Mononuclear cell (primary cell): ENCODE results near the gene HIVEP3. TPM values are rescaled to one million over a fixed set of nuclear protein-coding genes. Genes with fewer than 3 reads are reported as not detected.

Experiments
- H3K27me3 ChIP-seq: 2 replicates; pipeline ENCODE4 v1.6.0; 2011; ENCODE audit warnings: low read length, control low read depth; ENCODE audit not compliant: insufficient read depth
- H3K4me1 ChIP-seq: 2 replicates; pipeline ENCODE4 v1.5.1; 2011; ENCODE audit warnings: mild to moderate bottlenecking, low read length, control low read depth; ENCODE audit not compliant: insufficient read depth
- H3K4me3 ChIP-seq: 2 replicates; pipeline ENCODE4 v1.5.1; 2011; ENCODE audit warnings: mild to moderate bottlenecking, low read length, moderate library complexity
- H3K9me3 ChIP-seq: 2 replicates; pipeline ENCODE4 v1.5.1; 2011; ENCODE audit warnings: low read depth, mild to moderate bottlenecking, control low read depth, low read length
- total RNA-seq: library from RNA; depleted of rRNA; stranded (reverse); fragments of >200 nt; gene quantifications from one replicate; pipeline ENCODE4 v1.2.3, GENCODE V29; 2012

Gene HIVEP3
- total RNA-seq, 1 donor: 3.9 TPM

- Histone ChIP-seq H3K9me3 (no peaks in the 10 kb centered on the region), H3K4me3 (no peak overlapping the region), H3K4me1 (no peaks in the 10 kb centered on the region), H3K27me3 (no peaks in the 10 kb centered on the region)
Observed at GRCh38 chr1:41524676-41525675, 393.7 kb downstream of the HIVEP3 start.

- no peaks in the 10 kb centered on the region for H3K27me3 ChIP-seq
- H3K9me3 ChIP-seq: no peaks in the 10 kb centered on the region
- no peaks in the 10 kb centered on the region for H3K4me1 ChIP-seq
- no peak overlapping the region for H3K4me3 ChIP-seq
Observed at GRCh38 chr1:41523949-41524675, 394.6 kb downstream of the HIVEP3 start.

GRCh38 chr1:41523071-41523470, 395.7 kb downstream of the HIVEP3 start:
- Histone ChIP-seq H3K4me1 (no peaks in the 10 kb centered on the region), H3K27me3 (no peaks in the 10 kb centered on the region), H3K9me3 (no peaks in the 10 kb centered on the region), H3K4me3 (no peak overlapping the region)

GRCh38 chr1:41521766-41522165, 397.0 kb downstream of the HIVEP3 start:
- Histone ChIP-seq H3K27me3 (no peaks in the 10 kb centered on the region), H3K9me3 (no peaks in the 10 kb centered on the region), H3K4me1 (peaks cover 3% of the 10 kb centered on the region), H3K4me3 (no peak overlapping the region)

GRCh38 chr1:41520951-41521752, 397.6 kb downstream of the HIVEP3 start:
- Histone ChIP-seq H3K27me3 (no peaks in the 10 kb centered on the region), H3K9me3 (no peaks in the 10 kb centered on the region), H3K4me3 (no peak overlapping the region), H3K4me1 (peaks cover 9% of the 10 kb centered on the region)

- Histone ChIP-seq H3K4me1 (peaks cover 13% of the 10 kb centered on the region), H3K4me3 (no peak overlapping the region), H3K9me3 (no peaks in the 10 kb centered on the region), H3K27me3 (no peaks in the 10 kb centered on the region)
Observed at GRCh38 chr1:41519667-41520066, 399.1 kb downstream of the HIVEP3 start.

- Histone ChIP-seq H3K4me3 (no peak overlapping the region), H3K27me3 (no peaks in the 10 kb centered on the region), H3K4me1 (peaks cover 13% of the 10 kb centered on the region), H3K9me3 (no peaks in the 10 kb centered on the region)
Observed at GRCh38 chr1:41518471-41518870, 400.3 kb downstream of the HIVEP3 start.

- H3K4me3 ChIP-seq: no peak overlapping the region
- H3K4me1 ChIP-seq: peaks cover 13% of the 10 kb centered on the region
- no peaks in the 10 kb centered on the region for H3K9me3 ChIP-seq
Observed at GRCh38 chr1:41517062-41517438, 401.7 kb downstream of the HIVEP3 start.

GRCh38 chr1:41516168-41517061, 402.3 kb downstream of the HIVEP3 start:
- Histone ChIP-seq H3K27me3 (no peaks in the 10 kb centered on the region), H3K9me3 (no peaks in the 10 kb centered on the region), H3K4me3 (no peak overlapping the region), H3K4me1 (peaks cover 13% of the 10 kb centered on the region)

More at GRCh38 chr1:41517062-41517438, 401.7 kb downstream of the HIVEP3 start:
- H3K27me3 ChIP-seq: no peaks in the 10 kb centered on the region

GRCh38 chr1:41515778-41516167, 402.9 kb downstream of the HIVEP3 start:
- Histone ChIP-seq H3K4me3 (no peak overlapping the region), H3K9me3 (no peaks in the 10 kb centered on the region), H3K27me3 (no peaks in the 10 kb centered on the region), H3K4me1 (peaks cover 13% of the 10 kb centered on the region)

- Histone ChIP-seq H3K4me1 (peaks cover 13% of the 10 kb centered on the region), H3K4me3 (no peak overlapping the region), H3K27me3 (no peaks in the 10 kb centered on the region), H3K9me3 (no peaks in the 10 kb centered on the region)
Observed at GRCh38 chr1:41515131-41515678, 403.5 kb downstream of the HIVEP3 start.

- no peaks in the 10 kb centered on the region for H3K9me3 ChIP-seq
- H3K27me3 ChIP-seq: no peaks in the 10 kb centered on the region
- H3K4me3 ChIP-seq: no peak overlapping the region
- peaks cover 13% of the 10 kb centered on the region for H3K4me1 ChIP-seq
Observed at GRCh38 chr1:41514381-41514780, 404.3 kb downstream of the HIVEP3 start.

- Histone ChIP-seq H3K27me3 (no peaks in the 10 kb centered on the region), H3K9me3 (no peaks in the 10 kb centered on the region), H3K4me1 (peaks cover 13% of the 10 kb centered on the region)
Observed at GRCh38 chr1:41513383-41513735, 405.4 kb downstream of the HIVEP3 start.

More at GRCh38 chr1:41513383-41513735, 405.4 kb downstream of the HIVEP3 start:
- H3K4me3 ChIP-seq: no peak overlapping the region
